Activated T-cell treated with anti-CD3 and anti-CD28 coated beads, Interleukin-2, amount 50 U/mL, for 24 hours (primary cell): Measurements from ENCODE around the gene PRDM1.

Source experiments
- DNase-seq: peaks from one replicate; pipeline ENCODE4 v3.0.0-alpha.2; 2020
- H3K27ac Mint-ChIP-seq: 2 replicates; pipeline ENCODE4 v1.8.0; 2020; ENCODE audit warnings: mild to moderate bottlenecking, mixed read lengths
- H3K27me3 Mint-ChIP-seq: 2 replicates; pipeline ENCODE4 v1.8.0; 2020; ENCODE audit warnings: mixed read lengths
- H3K36me3 Mint-ChIP-seq: 2 replicates; pipeline ENCODE4 v1.8.0; 2020; ENCODE audit warnings: low read depth, mixed read lengths
- H3K4me1 Mint-ChIP-seq: 2 replicates; pipeline ENCODE4 v1.8.0; 2020; ENCODE audit warnings: low read depth, mixed read lengths
- H3K4me3 Mint-ChIP-seq: 2 replicates; pipeline ENCODE4 v1.8.0; 2020; ENCODE audit warnings: mild to moderate bottlenecking, moderate library complexity, mixed read lengths
- H3K9me3 Mint-ChIP-seq: 2 replicates; pipeline ENCODE4 v1.8.0; 2020; ENCODE audit warnings: mixed read lengths

Gene PRDM1

GRCh38 chr6:106156863-106157262 lies 70.7 kb downstream of the PRDM1 start:
- peaks cover 25% of the 10 kb centered on the region for H3K4me1 Mint-ChIP-seq
- DNase-seq: no peak
- peaks cover 8% of the 10 kb centered on the region for H3K9me3 Mint-ChIP-seq
- H3K36me3 Mint-ChIP-seq: no peaks in the 10 kb centered on the region
- no peak overlapping the region for H3K27ac Mint-ChIP-seq
- H3K27me3 Mint-ChIP-seq: peaks cover 8% of the 10 kb centered on the region
- no peak overlapping the region for H3K4me3 Mint-ChIP-seq

DNA sequence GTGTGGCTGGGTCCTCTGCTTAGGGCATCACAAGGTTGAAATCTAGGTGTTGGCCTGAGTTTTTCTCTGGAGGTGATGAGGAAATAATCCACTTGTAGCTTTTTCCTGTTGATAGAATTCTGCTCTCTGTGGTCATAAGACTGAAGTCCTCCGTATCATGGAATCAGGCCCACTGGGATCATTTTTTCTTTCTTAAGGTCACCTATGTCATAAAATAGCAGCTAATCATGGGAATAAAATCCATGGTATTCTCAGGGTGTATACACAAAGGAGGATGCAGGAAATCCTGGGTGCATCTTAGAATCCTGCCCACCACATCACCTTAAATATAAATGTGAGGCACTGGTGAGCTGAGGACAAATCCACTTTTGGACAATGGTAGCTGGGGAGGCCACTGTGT lies 72.7 kb downstream of the PRDM1 start:
- Mint-ChIP-seq H3K4me1 (peaks cover 29% of the 10 kb centered on the region), H3K27ac (no peak overlapping the region)

More for the DNA sequence above, 72.7 kb downstream of the PRDM1 start:
- H3K36me3 Mint-ChIP-seq: no peaks in the 10 kb centered on the region
- no peaks in the 10 kb centered on the region for H3K9me3 Mint-ChIP-seq
- DNase-seq: no peak
- peaks cover 8% of the 10 kb centered on the region for H3K27me3 Mint-ChIP-seq
- H3K4me3 Mint-ChIP-seq: no peak overlapping the region
